ENCODE data around the gene CLEC20A. TPM values are rescaled to one million over a fixed set of nuclear protein-coding genes. Genes with fewer than 3 reads are reported as not detected.

Gene CLEC20A
- polyA plus RNA-seq, 1 donor (not counting 4 experiments of a cell fraction or from before 2014, with no cell fraction given): not detected

DNA sequence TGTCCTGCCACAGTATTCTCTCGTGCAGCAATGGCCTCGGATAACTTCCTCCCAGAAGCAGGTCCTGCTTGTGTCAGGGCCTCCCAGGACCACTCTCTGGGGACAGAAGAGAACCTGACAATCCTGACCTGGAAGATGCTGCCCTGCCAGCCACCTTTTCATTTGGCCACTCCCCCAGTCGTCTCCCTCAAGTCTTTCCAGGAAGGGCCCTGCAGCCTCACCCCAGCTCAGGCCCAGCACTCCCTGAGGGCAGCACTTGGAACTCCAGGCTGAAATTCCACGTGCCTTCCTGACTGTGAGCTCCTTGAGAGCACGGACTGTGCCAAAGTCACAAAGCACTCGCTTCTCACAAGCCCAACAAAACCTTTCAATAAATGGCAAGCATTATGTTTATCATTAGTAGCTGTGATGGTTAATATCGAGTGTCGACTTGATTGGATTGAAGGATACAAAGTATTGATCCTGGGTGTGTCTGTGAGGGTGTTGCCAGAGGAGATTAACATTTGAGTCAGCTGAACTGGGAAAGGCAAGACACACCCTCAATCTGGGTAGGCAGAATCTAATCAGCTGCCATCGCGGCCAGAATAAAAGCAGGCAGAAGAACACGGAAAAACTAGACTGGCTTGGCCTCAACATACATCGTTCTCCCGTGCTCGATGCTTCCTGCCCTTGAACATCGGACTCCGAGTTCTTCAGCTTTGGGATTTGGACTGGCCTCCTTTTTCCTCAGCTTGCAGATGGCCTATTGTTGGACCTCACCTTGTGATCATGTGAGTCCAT, 2.3 kb upstream of the CLEC20A start:
- Histone ChIP-seq H3K4me2 (ENCODE audit: control insufficient read depth, extremely low read depth, insufficient read depth, low read depth, low read length) (no peak overlapping the region), H3K4me3 (ENCODE audit: control insufficient read depth in 2 of 3, extremely low read depth in 1 of 3, insufficient read depth in 2 of 3, low read depth in 1 of 3, low read length in 3 of 3) (no peak overlapping the region), H3K27ac (ENCODE audit: control insufficient read depth, insufficient read depth, low read length) (no peak overlapping the region), H3K27me3 (ENCODE audit: control insufficient read depth, extremely low read depth, insufficient read depth, low read length) (no peaks in the 10 kb centered on the region), H3K9me1 (ENCODE audit: control insufficient read depth, extremely low read depth, insufficient read depth, low read length) (no peaks in the 10 kb centered on the region), H3K79me2 (ENCODE audit: control insufficient read depth, insufficient read depth, low read length) (no peaks in the 10 kb centered on the region), H3K36me3 (ENCODE audit: control insufficient read depth in 2 of 2, extremely low read depth in 1 of 2, insufficient read depth in 2 of 2, low read length in 2 of 2) (no peaks in the 10 kb centered on the region), H2AFZ (ENCODE audit: control insufficient read depth, low read length) (peak overlapping the region; percentile 11), H3K9ac (ENCODE audit: control insufficient read depth, extremely low read depth, insufficient read depth, low read length) (no peak overlapping the region), H3K9me3 (ENCODE audit: control insufficient read depth, low read depth, low read length) (no peaks in the 10 kb centered on the region), H4K20me1 (ENCODE audit: control insufficient read depth, extremely low read depth, insufficient read depth, low read length) (no peaks in the 10 kb centered on the region), H3K4me1 (ENCODE audit: control insufficient read depth, extremely low read depth, insufficient read depth, low read length) (peaks cover 2% of the 10 kb centered on the region)
- DNase-seq (ENCODE audit: low read depth, low spot score): no peak
- TF ChIP-seq EZH2 (IDR thresholded peaks at IDR 0.05; ENCODE audit: low read length): no peak
- TF ChIP-seq, protein P1, sequence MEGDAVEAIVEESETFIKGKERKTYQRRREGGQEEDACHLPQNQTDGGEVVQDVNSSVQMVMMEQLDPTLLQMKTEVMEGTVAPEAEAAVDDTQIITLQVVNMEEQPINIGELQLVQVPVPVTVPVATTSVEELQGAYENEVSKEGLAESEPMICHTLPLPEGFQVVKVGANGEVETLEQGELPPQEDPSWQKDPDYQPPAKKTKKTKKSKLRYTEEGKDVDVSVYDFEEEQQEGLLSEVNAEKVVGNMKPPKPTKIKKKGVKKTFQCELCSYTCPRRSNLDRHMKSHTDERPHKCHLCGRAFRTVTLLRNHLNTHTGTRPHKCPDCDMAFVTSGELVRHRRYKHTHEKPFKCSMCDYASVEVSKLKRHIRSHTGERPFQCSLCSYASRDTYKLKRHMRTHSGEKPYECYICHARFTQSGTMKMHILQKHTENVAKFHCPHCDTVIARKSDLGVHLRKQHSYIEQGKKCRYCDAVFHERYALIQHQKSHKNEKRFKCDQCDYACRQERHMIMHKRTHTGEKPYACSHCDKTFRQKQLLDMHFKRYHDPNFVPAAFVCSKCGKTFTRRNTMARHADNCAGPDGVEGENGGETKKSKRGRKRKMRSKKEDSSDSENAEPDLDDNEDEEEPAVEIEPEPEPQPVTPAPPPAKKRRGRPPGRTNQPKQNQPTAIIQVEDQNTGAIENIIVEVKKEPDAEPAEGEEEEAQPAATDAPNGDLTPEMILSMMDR (optimal IDR thresholded peaks at IDR 0.05 in 1 of 3, IDR thresholded peaks at IDR 0.05 in 1 of 3, conservative IDR thresholded peaks at IDR 0.05 in 1 of 3; ENCODE audit: extremely low read depth in 1 of 3, insufficient read depth in 2 of 3, low read length in 3 of 3): no peak
- dilution Hi-C loops (cut with MboI; ENCODE audit: extremely low pct_ligation_motif_present, low sequenced_read_pairs): no loop called here
- FAIRE-seq: no peak

DNA sequence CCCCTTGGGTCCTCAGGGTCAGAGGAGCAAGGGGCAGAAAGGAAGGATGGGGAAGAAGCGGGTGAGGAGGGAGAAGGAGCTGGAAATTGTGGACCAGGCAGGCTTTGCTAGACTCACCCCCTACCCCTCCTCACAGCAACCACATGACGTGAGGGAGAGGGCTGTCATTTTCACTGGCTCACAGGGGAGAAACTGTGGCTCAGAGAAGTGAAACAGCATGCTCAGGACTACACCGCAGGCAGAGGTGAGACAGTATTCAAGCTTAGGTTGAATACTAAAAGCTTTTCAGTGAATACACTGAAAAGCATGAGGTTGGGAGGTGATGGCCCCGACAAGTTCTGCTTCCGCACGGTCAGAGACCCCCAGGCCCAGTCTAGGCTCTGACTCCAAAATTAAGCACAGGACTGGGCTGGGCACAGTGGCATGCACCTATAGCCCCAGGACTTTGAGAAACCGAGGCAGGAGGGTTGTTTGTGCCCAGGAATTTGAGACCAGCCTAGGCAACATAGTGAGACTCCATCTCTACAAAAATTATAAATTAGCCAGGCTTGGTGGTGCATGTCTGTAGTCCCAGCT, 1.2 kb upstream of the CLEC20A start:
- Histone ChIP-seq H2AFZ (ENCODE audit: control insufficient read depth, low read length) (no peak overlapping the region), H3K9me3 (ENCODE audit: control insufficient read depth, low read depth, low read length) (no peaks in the 10 kb centered on the region), H3K27me3 (ENCODE audit: control insufficient read depth, extremely low read depth, insufficient read depth, low read length) (no peaks in the 10 kb centered on the region), H4K20me1 (ENCODE audit: control insufficient read depth, extremely low read depth, insufficient read depth, low read length) (no peaks in the 10 kb centered on the region), H3K9me1 (ENCODE audit: control insufficient read depth, extremely low read depth, insufficient read depth, low read length) (no peaks in the 10 kb centered on the region), H3K4me3 (ENCODE audit: control insufficient read depth in 2 of 3, extremely low read depth in 1 of 3, insufficient read depth in 2 of 3, low read depth in 1 of 3, low read length in 3 of 3) (no peak overlapping the region), H3K36me3 (ENCODE audit: control insufficient read depth in 2 of 2, extremely low read depth in 1 of 2, insufficient read depth in 2 of 2, low read length in 2 of 2) (no peaks in the 10 kb centered on the region), H3K4me2 (ENCODE audit: control insufficient read depth, extremely low read depth, insufficient read depth, low read depth, low read length) (no peak overlapping the region), H3K27ac (ENCODE audit: control insufficient read depth, insufficient read depth, low read length) (no peak overlapping the region), H3K79me2 (ENCODE audit: control insufficient read depth, insufficient read depth, low read length) (no peaks in the 10 kb centered on the region), H3K9ac (ENCODE audit: control insufficient read depth, extremely low read depth, insufficient read depth, low read length) (no peak overlapping the region), H3K4me1 (ENCODE audit: control insufficient read depth, extremely low read depth, insufficient read depth, low read length) (peaks cover 5% of the 10 kb centered on the region)
- DNase-seq (ENCODE audit: low read depth, low spot score) (no peak), FAIRE-seq (no peak)
- TF ChIP-seq, protein P1 (optimal IDR thresholded peaks at IDR 0.05 in 1 of 3, IDR thresholded peaks at IDR 0.05 in 1 of 3, conservative IDR thresholded peaks at IDR 0.05 in 1 of 3; ENCODE audit: extremely low read depth in 1 of 3, insufficient read depth in 2 of 3, low read length in 3 of 3): no peak
- no peak for TF ChIP-seq EZH2 (IDR thresholded peaks at IDR 0.05; ENCODE audit: low read length)
- dilution Hi-C loops (cut with MboI; ENCODE audit: extremely low pct_ligation_motif_present, low sequenced_read_pairs): no loop called here

All from keratinocyte (primary cell).